Ishikawa (cell line): ENCODE measurements around the gene TM6SF1.

ENCODE experiments used
- CEBPB ChIP-seq: IDR thresholded peaks from 2 replicates; pipeline ENCODE4 v1.6.1; 2012
- EGR1 ChIP-seq: IDR thresholded peaks from 2 replicates; pipeline ENCODE4 v1.6.1; 2012
- EP300 ChIP-seq: IDR thresholded peaks from 2 replicates; pipeline ENCODE4 v1.6.1; 2012; ENCODE audit warnings: borderline replicate concordance
- MAX ChIP-seq: IDR thresholded peaks from 2 replicates; pipeline ENCODE4 v1.6.1; 2012

- TF ChIP-seq EGR1, result no peak
- no peak for TF ChIP-seq CEBPB
- TF ChIP-seq EP300, result no peak
- TF ChIP-seq MAX, result no peak
Observed at GRCh38 chr15:83113881-83114674, 6.6 kb downstream of the TM6SF1 start.
